ENCODE data around the gene RASSF3.

DNA sequence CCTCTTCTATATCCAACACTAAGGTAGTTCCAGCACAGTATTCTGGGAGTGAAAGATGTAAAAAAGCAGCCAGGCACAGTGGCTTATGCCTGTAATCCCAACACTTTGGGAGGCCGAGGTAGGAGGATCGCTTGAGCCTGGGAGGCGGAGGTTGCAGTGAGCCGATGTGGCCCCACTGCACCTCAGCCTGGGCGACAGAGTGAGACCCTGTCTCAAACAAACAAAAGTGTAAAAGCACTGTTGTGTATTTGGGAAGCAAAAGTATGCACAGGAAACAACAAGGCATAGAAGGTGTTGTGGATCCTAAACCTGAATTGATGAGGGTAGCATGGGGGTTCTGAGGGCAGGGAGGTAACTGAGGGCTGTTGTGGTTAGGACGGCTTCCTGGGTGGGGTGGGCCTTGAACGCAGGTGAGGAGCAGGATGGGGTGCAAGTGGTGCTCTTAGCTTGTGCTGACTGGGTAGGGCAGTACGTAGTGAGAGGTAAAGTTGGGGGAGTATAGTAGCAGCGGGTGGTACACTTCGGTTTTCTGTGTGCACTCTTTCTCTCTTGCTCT, 64.2 kb downstream of the RASSF3 start:
- TF ChIP-seq, protein P1, sequence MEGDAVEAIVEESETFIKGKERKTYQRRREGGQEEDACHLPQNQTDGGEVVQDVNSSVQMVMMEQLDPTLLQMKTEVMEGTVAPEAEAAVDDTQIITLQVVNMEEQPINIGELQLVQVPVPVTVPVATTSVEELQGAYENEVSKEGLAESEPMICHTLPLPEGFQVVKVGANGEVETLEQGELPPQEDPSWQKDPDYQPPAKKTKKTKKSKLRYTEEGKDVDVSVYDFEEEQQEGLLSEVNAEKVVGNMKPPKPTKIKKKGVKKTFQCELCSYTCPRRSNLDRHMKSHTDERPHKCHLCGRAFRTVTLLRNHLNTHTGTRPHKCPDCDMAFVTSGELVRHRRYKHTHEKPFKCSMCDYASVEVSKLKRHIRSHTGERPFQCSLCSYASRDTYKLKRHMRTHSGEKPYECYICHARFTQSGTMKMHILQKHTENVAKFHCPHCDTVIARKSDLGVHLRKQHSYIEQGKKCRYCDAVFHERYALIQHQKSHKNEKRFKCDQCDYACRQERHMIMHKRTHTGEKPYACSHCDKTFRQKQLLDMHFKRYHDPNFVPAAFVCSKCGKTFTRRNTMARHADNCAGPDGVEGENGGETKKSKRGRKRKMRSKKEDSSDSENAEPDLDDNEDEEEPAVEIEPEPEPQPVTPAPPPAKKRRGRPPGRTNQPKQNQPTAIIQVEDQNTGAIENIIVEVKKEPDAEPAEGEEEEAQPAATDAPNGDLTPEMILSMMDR (IDR thresholded peaks at IDR 0.05), result no peak
- no peak for TF ChIP-seq POLR2A (IDR thresholded peaks at IDR 0.05)

Data from adrenal gland (tissue), 5 donors.